ENCODE measurements around the gene HECTD4.

Gene HECTD4

GRCh38 chr12:112374166-112374740, 8.0 kb downstream of the HECTD4 start:
- Mint-ChIP-seq H3K9me3 (peaks cover 18% of the 10 kb centered on the region), H3K36me3 (ENCODE audit: low read depth) (peaks cover 44% of the 10 kb centered on the region), H3K4me1 (peaks cover 7% of the 10 kb centered on the region), H3K4me3 (no peak overlapping the region), H3K27ac (no peak overlapping the region), H3K27me3 (ENCODE audit: low read depth, poor library complexity) (no peaks in the 10 kb centered on the region)
- no peak for TF ChIP-seq CTCF (IDR thresholded peaks at IDR 0.05)
- no peak for DNase-seq

DNA sequence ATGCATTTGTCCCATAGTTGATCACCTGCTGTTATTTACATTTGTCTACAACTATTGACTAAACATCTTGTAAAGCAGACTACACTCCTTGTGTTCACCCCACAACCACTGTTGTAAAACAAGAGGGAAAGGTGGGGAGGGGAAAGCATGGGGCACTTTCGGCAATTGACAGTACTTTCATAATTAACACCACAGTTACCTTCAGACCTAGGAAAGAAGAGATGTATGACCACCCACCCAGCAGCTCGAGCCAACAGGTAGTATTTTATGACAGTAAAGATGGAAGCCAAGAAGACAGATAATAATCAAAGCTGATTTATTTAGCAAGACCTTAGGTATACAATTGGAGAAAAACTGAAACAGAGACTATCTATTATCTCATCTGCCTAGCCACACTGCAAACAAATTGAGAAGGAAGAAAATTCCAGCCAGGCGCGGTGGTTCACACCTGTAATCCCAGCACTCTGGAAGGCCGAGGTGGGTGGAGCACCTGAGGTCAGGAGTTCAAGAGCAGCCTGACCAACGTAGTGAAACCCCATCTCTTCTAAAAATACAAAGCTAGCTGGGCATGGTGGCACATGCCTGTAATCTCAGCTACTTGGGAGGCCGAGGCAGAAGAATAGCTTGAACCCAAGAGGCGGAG, 11.2 kb downstream of the HECTD4 start:
- H3K27ac Mint-ChIP-seq: no peak overlapping the region
- peaks cover 23% of the 10 kb centered on the region for H3K36me3 Mint-ChIP-seq (ENCODE audit: low read depth)
- no peak for TF ChIP-seq CTCF (IDR thresholded peaks at IDR 0.05)

GRCh38 chr12:112370199-112370598, 12.0 kb downstream of the HECTD4 start:
- peaks cover 8% of the 10 kb centered on the region for H3K9me3 Mint-ChIP-seq
- DNase-seq: no peak
- H3K27ac Mint-ChIP-seq: no peak overlapping the region
- H3K36me3 Mint-ChIP-seq (ENCODE audit: low read depth): peaks cover 17% of the 10 kb centered on the region
- no peak for TF ChIP-seq CTCF (IDR thresholded peaks at IDR 0.05)
- peaks cover 7% of the 10 kb centered on the region for H3K4me1 Mint-ChIP-seq
- H3K27me3 Mint-ChIP-seq (ENCODE audit: low read depth, poor library complexity): no peaks in the 10 kb centered on the region
- no peak overlapping the region for H3K4me3 Mint-ChIP-seq

More for the DNA sequence above, 11.2 kb downstream of the HECTD4 start:
- Mint-ChIP-seq H3K4me3 (no peak overlapping the region), H3K9me3 (peaks cover 9% of the 10 kb centered on the region), H3K4me1 (peaks cover 7% of the 10 kb centered on the region), H3K27me3 (ENCODE audit: low read depth, poor library complexity) (no peaks in the 10 kb centered on the region)
- DNase-seq: no peak

GRCh38 chr12:112368856-112369255, 13.4 kb downstream of the HECTD4 start:
- no peak overlapping the region for H3K4me3 Mint-ChIP-seq
- no peak overlapping the region for H3K27ac Mint-ChIP-seq
- peaks cover 5% of the 10 kb centered on the region for H3K36me3 Mint-ChIP-seq (ENCODE audit: low read depth)
- H3K4me1 Mint-ChIP-seq: peaks cover 15% of the 10 kb centered on the region
- no peaks in the 10 kb centered on the region for H3K9me3 Mint-ChIP-seq
- H3K27me3 Mint-ChIP-seq (ENCODE audit: low read depth, poor library complexity): no peaks in the 10 kb centered on the region
- no peak for DNase-seq
- TF ChIP-seq CTCF (IDR thresholded peaks at IDR 0.05): no peak

GRCh38 chr12:112367965-112368364, 14.3 kb downstream of the HECTD4 start:
- no peak overlapping the region for H3K27ac Mint-ChIP-seq
- TF ChIP-seq CTCF (IDR thresholded peaks at IDR 0.05): no peak
- peaks cover 15% of the 10 kb centered on the region for H3K4me1 Mint-ChIP-seq
- no peak overlapping the region for H3K4me3 Mint-ChIP-seq
- no peaks in the 10 kb centered on the region for H3K27me3 Mint-ChIP-seq (ENCODE audit: low read depth, poor library complexity)
- no peak for DNase-seq
- no peaks in the 10 kb centered on the region for H3K9me3 Mint-ChIP-seq
- peaks cover under 1% of the 10 kb centered on the region for H3K36me3 Mint-ChIP-seq (ENCODE audit: low read depth)

- TF ChIP-seq CTCF (IDR thresholded peaks at IDR 0.05): no peak
- peaks cover 13% of the 10 kb centered on the region for H3K4me1 Mint-ChIP-seq
- H3K9me3 Mint-ChIP-seq: no peaks in the 10 kb centered on the region
- no peak for DNase-seq
- peaks cover 10% of the 10 kb centered on the region for H3K36me3 Mint-ChIP-seq (ENCODE audit: low read depth)
- no peak overlapping the region for H3K4me3 Mint-ChIP-seq
- H3K27me3 Mint-ChIP-seq (ENCODE audit: low read depth, poor library complexity): no peaks in the 10 kb centered on the region
- no peak overlapping the region for H3K27ac Mint-ChIP-seq
Observed at GRCh38 chr12:112362310-112362709, 19.9 kb downstream of the HECTD4 start.
